Activated CD8-positive, alpha-beta memory T cell treated with anti-CD3 and anti-CD28 coated beads for 48 hours (primary cell): Measurements from ENCODE around the gene LRMDA.

Source experiments
- DNase-seq, 3 experiments: peaks; one replicate each; pipeline ENCODE4 v3.0.0-alpha.2; 2020; ENCODE audit warnings: low read depth in 2 of 3, low spot score in 2 of 3

The LRMDA gene

DNA sequence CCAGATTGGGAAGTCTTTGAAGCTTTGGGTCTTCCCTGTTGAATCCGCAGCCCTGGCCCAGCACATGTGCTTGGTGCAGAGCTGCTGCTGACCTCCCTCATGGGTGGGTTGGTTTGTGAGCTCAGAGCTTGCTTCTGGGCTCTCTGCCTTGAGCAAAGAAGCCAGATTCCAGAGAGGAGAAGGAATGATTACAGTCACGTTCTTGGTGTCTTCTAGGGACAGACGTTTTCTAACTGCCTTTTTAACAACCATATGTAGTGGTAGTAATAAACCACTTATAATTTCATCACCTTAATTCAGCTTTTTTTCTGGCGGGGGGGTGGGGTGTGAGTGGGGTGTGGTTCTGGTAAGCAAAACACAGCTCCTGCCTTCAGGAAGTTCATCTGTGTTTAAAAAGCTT, 39.5 kb downstream of the LRMDA start:
- DNase-seq: no peak

DNA sequence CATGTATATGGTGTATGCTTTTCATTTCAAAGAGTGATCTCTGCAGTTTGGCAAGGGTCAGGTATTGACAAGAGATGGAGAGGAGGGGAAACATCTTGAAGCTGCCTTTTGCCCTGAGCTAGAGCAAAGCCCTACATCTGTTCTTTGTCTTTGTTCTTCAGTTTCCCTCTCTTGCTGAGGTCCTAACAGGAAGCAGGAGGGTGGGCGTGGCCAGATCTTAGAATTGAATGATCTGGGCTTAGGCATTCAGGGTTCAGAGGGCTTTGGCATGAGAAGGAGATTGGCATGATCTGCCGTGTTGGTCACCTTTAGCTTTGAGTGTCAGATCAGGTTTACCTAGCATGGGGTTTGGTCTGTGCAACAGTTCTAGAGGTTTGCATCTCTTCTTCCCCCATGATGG, 41.3 kb downstream of the LRMDA start:
- DNase-seq: no peak

DNA sequence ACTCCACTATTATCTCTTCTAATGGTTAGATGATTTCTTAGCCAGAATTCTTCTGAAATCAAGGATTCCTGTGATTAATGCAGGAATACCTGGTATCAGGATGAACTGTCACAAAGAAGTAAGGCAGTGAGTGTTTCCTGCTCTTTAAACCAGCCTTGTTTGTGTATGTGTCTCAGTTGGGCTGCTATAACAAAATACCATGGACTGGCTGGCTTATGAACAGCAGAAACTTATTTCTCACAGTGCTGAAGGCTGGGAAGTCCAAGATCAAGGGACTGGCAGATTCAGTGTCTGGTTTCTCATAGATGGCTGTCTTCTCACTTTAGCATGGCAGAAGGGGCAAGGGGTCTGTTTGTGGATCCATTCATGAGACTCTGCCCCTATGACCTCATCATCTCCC, 42.7 kb downstream of the LRMDA start:
- DNase-seq: no peak

DNA sequence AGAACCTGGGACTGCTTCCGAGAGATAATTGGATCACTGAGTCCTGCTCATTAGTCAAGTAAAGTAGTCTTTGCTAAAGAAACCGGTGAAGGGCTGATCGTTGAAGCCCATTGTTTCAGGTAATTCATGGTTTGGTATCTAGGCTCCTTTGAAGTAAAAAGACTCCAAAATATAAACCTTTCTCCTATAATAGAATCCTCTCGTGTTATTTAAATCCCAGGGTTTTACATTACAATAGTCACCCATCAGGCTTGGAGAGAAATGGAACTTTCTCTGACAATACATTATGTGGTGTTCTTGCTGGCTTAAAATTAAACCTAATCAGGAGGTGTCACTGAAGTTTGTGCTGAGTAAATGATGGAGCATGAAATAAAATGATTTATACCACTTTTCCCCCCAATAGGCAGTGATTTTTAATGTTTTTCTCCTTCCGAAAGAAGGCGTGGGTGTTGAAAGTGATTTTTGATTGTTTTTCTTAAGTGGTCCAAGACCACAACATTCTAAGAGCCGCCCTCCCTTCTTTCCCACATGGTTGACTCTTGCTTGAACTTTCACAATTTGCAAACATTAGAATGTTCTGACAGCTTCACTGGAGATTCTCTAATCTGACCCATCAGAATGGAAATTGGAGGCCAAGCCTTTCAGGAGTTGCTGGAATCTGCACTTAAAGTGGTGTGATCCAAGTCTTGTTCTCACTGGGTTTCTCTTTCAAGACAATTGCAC, 44.2 kb downstream of the LRMDA start:
- DNase-seq: no peak

DNA sequence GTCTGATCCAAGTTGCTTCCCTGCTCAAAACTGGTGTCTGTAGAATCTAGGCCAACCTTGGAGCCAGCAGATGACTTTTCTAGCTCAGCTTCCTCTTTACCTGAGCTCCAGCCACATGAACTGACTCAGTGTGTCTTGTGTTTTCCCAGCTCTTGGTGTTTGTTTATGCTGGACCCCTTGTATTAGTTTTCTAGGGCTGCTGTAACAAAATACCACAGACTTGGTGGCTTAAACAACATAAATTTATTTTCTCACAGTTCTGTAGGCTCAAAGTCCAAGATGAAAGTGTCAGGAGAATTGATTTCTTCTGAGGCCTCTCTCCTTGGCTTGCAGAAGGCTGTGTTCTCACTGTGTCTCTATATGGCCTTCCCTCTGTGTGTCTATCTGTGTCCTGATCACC, 45.1 kb downstream of the LRMDA start:
- no peak for DNase-seq

- no peak for DNase-seq
Observed at GRCh38 chr10:75476985-75477384, 45.6 kb downstream of the LRMDA start.

DNA sequence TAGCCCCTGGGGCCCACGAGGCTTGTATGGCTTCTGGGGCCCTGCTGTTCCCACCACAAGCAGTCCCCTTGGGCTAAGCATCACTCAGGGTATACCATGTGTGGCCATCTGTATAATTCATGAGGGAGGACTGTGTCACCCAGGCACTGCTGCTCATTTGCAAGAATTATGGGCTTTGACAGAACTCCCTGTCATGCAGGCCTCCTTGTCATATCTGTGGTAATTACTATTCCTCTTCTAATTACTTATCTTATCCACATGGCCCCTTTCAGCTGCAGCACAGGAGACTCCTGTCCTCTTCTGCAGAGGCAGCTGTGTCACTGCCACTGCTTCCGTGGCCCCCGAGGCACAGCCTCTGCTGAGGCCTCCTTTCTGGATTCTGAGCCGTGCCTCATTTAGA, 46.3 kb downstream of the LRMDA start:
- DNase-seq: no peak

- no peak for DNase-seq
Observed at GRCh38 chr10:75480374-75480773, 49.0 kb downstream of the LRMDA start.

DNA sequence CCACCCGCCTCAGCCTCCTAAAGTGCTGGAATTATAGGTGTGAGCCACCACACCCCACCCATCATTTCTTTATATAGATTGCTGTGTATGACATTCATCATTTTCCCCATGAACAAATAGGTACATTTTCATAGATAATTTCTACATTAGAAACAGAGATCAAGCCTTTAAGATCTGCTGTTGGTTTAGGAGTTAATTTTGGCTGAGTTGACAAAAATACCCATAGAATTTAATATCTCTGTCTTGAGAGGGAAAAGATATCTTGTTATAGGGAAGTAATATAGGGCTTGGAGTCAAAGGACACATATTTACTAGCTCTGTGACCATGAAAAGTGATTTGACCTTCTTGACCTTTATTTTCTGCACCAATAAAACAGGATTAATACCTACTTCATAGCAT, 51.8 kb downstream of the LRMDA start:
- no peak for DNase-seq

DNA sequence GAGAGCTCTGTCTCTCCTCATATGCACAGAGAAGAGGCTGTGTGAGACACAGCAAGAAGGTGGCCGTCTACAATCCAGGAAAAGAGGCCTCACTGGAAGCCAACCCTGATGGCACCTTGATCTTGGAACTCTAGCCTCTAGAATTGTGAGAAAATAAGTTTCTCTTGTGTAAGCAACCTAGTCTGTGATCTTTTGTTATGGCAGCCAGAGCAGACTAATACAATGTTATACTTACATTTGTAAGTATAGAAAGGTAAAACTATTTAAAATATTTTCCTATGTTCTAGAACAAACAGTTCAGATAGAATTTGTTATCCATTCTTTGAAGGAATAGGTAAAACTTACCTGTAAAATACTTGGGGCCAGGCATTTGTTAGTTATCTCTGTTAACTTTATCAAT, 53.3 kb downstream of the LRMDA start:
- DNase-seq: no peak

DNA sequence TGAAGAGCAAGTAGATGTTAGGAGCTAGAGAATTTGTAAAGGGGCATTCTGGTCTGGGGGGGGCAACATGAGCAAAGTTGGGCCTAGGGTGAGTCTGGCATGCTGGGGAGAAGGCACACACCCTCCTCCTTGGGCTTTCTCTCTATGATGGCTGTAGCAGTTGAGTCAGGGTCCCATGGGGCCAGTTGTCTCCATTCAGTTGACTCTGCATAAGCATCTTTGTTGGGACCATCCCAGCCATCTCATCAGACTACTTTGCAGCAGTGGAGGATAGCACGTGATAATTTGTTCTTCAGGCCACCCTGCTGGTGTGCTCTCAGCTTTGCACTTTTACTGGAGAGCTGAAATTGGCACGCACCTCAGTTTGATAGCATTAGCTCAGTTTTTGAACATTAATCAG, 55.2 kb downstream of the LRMDA start:
- no peak for DNase-seq

DNA sequence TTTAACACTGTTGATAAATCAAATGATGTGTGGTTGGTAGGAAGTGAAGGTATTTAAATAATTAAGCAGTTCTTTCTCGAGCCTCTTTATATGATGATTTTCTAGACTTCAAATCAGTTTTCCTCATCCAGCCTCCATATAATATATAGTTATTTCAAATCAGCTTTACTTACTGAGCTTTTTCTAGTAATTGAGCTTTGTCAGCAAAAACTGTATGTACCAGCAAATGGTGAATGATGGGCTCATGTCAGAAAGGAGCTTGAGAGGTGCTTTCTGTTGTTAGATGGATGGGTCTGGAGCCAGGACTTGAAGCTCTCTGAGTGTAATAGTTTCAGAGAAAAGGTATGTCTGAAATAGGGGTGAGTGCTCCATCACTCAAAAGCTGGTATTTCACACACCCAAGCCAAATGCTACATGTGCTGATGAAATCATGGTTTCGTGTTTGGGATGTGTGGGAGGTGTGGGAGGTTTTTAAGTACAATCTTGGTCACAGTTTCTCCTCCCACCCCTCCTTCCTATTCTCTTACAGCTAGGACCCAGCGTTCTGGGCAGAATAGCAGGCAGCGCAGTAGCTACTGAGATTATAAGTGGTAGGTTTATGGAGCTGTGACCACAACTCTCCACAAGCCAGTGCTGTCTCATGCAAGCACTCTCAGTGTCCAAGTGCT, 55.8 kb downstream of the LRMDA start:
- no peak for DNase-seq

GRCh38 chr10:75487755-75488125, 56.3 kb downstream of the LRMDA start:
- no peak for DNase-seq

GRCh38 chr10:75492173-75492925, 60.9 kb downstream of the LRMDA start:
- no peak for DNase-seq

GRCh38 chr10:75493464-75493863, 62.0 kb downstream of the LRMDA start:
- no peak for DNase-seq

- no peak for DNase-seq
Observed at GRCh38 chr10:75495434-75496190, 64.2 kb downstream of the LRMDA start.

GRCh38 chr10:75496191-75496567, 64.8 kb downstream of the LRMDA start:
- no peak for DNase-seq

GRCh38 chr10:75497997-75498883, 66.8 kb downstream of the LRMDA start:
- DNase-seq: no peak

- DNase-seq: no peak
Observed at GRCh38 chr10:75498884-75499350, 67.5 kb downstream of the LRMDA start.

GRCh38 chr10:75499556-75500160, 68.2 kb downstream of the LRMDA start:
- DNase-seq: no peak
